ENCODE data around the gene DUSP15.

- TF ChIP-seq EP300 (conservative IDR thresholded peaks at IDR 0.05; ENCODE audit: poor library complexity, severe bottlenecking): no peak
- no peak for TF ChIP-seq EZH2 (IDR thresholded peaks at IDR 0.05; ENCODE audit: borderline replicate concordance, insufficient read depth, low read length, poor library complexity, severe bottlenecking)
- no peak for TF ChIP-seq CTCF (IDR thresholded peaks at IDR 0.05; ENCODE audit: poor library complexity, severe bottlenecking)
- no peak for TF ChIP-seq POLR2AphosphoS5 (IDR thresholded peaks at IDR 0.05)
- TF ChIP-seq TAF1 (IDR thresholded peaks at IDR 0.05; ENCODE audit: low read depth): no peak
- no peak for TF ChIP-seq MXI1 (conservative IDR thresholded peaks at IDR 0.05; ENCODE audit: poor library complexity, severe bottlenecking)
- TF ChIP-seq RAD21 (conservative IDR thresholded peaks at IDR 0.05): no peak
Measured at GRCh38 chr20:31919410-31920155, 49.3 kb upstream of the DUSP15 start.
